HG03354 (cell line): ENCODE data around the gene LDLRAD4.
A peak's percentile ranks its signal among the peaks of the same experiment; 100 is the strongest.

ENCODE experiments used
- ATAC-seq: cut with Tn5 transposase; IDR thresholded peaks from one replicate; pipeline ENCODE4 v1.9.1; 2021; ENCODE audit warnings: mild to moderate bottlenecking; ENCODE audit not compliant: unreplicated experiment, poor library complexity, severe bottlenecking

Gene LDLRAD4

GRCh38 chr18:13620206-13620672, 401.7 kb downstream of the LDLRAD4 start:
- no peak for ATAC-seq

- no peak for ATAC-seq
These were observed 402.4 kb downstream of the LDLRAD4 start for GRCh38 chr18:13620818-13621445.

- no peak for ATAC-seq
These were observed 402.9 kb downstream of the LDLRAD4 start for GRCh38 chr18:13621446-13621849.

- ATAC-seq: no peak
These were observed 403.5 kb downstream of the LDLRAD4 start for GRCh38 chr18:13621886-13622619.

GRCh38 chr18:13622751-13623150, 404.2 kb downstream of the LDLRAD4 start:
- no peak for ATAC-seq

- no peak for ATAC-seq
These were observed 404.8 kb downstream of the LDLRAD4 start for GRCh38 chr18:13623348-13623747.

- ATAC-seq: no peak
These were observed 405.3 kb downstream of the LDLRAD4 start for GRCh38 chr18:13623871-13624270.

GRCh38 chr18:13624563-13625237, 406.1 kb downstream of the LDLRAD4 start:
- ATAC-seq: no peak

GRCh38 chr18:13625355-13625754, 406.8 kb downstream of the LDLRAD4 start:
- no peak for ATAC-seq

GRCh38 chr18:13625843-13626543, 407.4 kb downstream of the LDLRAD4 start:
- ATAC-seq: no peak

- ATAC-seq: no peak
These were observed 408.0 kb downstream of the LDLRAD4 start for GRCh38 chr18:13626544-13626908.

GRCh38 chr18:13627639-13628038, 409.1 kb downstream of the LDLRAD4 start:
- ATAC-seq: no peak

- ATAC-seq: no peak
These were observed 409.7 kb downstream of the LDLRAD4 start for GRCh38 chr18:13628211-13628610.

GRCh38 chr18:13629841-13630715, 411.5 kb downstream of the LDLRAD4 start:
- ATAC-seq: peak; percentile 89

GRCh38 chr18:13630716-13631268, 412.2 kb downstream of the LDLRAD4 start:
- ATAC-seq: no peak

GRCh38 chr18:13633700-13634099, 415.1 kb downstream of the LDLRAD4 start:
- ATAC-seq: no peak

- no peak for ATAC-seq
These were observed 416.5 kb downstream of the LDLRAD4 start for GRCh38 chr18:13635046-13635445.

- no peak for ATAC-seq
These were observed 420.4 kb downstream of the LDLRAD4 start for GRCh38 chr18:13638719-13639595.
